GM12874 (cell line): ENCODE measurements around the gene PEX19.

Experiments used
- TF ChIP-seq, protein P1 (sequence below): IDR thresholded peaks from 2 replicates; pipeline ENCODE4 v1.5.1; 2011; ENCODE audit warnings: low read depth, mild to moderate bottlenecking, control low read depth, low read length, moderate library complexity; ENCODE audit not compliant: insufficient read depth

The PEX19 gene

DNA sequence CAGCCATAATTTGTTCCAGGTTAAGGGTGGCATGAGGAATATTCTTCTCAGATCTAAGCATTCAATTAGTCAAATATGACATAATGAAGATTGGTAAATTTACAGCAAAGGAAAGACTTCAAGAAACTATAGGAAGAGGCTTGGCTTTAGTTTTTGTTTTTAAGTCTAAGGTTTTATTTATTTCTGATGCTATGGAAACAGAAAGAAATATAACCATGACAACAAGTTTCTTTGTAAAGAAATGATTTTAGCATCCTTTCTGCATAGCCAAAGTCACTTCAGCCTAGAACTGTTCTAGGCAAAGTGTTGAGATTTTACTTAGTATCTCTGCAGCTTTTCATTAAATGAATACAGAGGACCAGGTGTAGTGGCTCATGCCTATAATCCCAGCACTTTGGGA, 52.0 kb downstream of the PEX19 start:
- TF ChIP-seq, protein P1, sequence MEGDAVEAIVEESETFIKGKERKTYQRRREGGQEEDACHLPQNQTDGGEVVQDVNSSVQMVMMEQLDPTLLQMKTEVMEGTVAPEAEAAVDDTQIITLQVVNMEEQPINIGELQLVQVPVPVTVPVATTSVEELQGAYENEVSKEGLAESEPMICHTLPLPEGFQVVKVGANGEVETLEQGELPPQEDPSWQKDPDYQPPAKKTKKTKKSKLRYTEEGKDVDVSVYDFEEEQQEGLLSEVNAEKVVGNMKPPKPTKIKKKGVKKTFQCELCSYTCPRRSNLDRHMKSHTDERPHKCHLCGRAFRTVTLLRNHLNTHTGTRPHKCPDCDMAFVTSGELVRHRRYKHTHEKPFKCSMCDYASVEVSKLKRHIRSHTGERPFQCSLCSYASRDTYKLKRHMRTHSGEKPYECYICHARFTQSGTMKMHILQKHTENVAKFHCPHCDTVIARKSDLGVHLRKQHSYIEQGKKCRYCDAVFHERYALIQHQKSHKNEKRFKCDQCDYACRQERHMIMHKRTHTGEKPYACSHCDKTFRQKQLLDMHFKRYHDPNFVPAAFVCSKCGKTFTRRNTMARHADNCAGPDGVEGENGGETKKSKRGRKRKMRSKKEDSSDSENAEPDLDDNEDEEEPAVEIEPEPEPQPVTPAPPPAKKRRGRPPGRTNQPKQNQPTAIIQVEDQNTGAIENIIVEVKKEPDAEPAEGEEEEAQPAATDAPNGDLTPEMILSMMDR, result no peak

DNA sequence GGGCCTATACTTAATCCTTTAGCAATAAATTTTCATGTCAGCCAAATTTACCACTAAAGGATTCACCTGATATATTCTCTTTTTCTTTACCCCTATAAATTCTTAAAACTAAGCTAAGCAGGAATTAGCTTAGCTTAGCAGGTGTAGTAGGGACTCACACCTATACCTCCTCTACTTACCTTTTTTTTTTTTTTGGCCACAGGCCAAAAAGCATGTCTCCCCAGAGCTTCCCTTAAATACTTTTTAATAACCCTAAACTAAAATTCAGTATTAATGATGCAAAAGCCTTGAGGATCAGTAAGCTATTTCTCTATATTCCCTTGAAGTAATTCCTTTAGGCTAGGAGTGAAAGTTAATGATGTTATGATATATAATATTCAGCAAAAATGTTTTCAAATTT, 56.5 kb downstream of the PEX19 start:
- TF ChIP-seq, protein P1, result no peak

GRCh38 chr1:160227561-160227960, 57.4 kb downstream of the PEX19 start:
- TF ChIP-seq, protein P1, result no peak

DNA sequence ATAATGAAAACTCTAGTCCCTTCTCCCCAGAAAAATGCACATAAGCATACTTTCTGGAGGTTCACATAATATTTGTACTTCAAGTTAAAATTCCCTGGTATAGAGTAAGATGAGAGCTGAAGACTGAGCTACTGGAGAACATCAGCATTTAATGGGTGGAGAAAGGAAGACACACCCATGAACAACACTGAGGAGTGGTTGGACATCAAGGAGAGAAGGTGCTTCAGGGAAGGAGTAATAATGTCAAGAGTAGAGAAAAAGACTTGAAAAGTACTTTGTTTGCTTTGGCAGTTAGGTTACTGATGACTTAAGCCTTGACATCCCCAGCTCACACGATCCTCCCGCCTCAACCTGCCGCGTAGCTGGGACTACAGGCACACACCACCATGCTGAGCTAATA, 57.9 kb downstream of the PEX19 start:
- TF ChIP-seq, protein P1, result no peak
